Activated T-cell treated with anti-CD3 and anti-CD28 coated beads, Interleukin-2, amount 50 U/mL, for 72 hours (primary cell): Measurements from ENCODE around the gene ADSS1. TPM values are rescaled to one million over a fixed set of nuclear protein-coding genes. Genes with fewer than 3 reads are reported as not detected.

Source experiments
- ATAC-seq, 2 donors: fragments of 150-1000 bp; cut with Tn5 transposase; replicated peaks in 1 of 2; 2 replicates each; pipeline ENCODE4 v1.10.0; 2021; ENCODE audit warnings: moderate library complexity in 2 of 2, mild to moderate bottlenecking in 1 of 2
- DNase-seq, 2 donors: peaks; one replicate each; pipeline ENCODE4 v3.0.0; 2021 to 2022; ENCODE audit warnings: mixed read lengths in 1 of 2
- H3K27ac Mint-ChIP-seq: one replicate; pipeline ENCODE4 v1.8.0; 2022; ENCODE audit warnings: mild to moderate bottlenecking, moderate library complexity, mixed read lengths
- H3K27me3 Mint-ChIP-seq: one replicate; pipeline ENCODE4 v1.8.0; 2022; ENCODE audit warnings: low read depth, mixed read lengths
- H3K36me3 Mint-ChIP-seq, 2 donors: one replicate each; pipeline ENCODE4 v1.8.0; 2022; ENCODE audit warnings: mixed read lengths in 2 of 2, mild to moderate bottlenecking in 1 of 2; ENCODE audit not compliant: insufficient read depth in 2 of 2
- H3K4me1 Mint-ChIP-seq: one replicate; pipeline ENCODE4 v1.8.0; 2022; ENCODE audit warnings: low read depth, mixed read lengths
- H3K4me3 Mint-ChIP-seq, 2 donors: one replicate each; pipeline ENCODE4 v1.8.0; 2022; ENCODE audit warnings: mild to moderate bottlenecking in 2 of 2, mixed read lengths in 2 of 2, moderate library complexity in 2 of 2
- H3K9me3 Mint-ChIP-seq, 2 donors: one replicate each; pipeline ENCODE4 v1.8.0; 2022; ENCODE audit warnings: mixed read lengths in 2 of 2
- total RNA-seq, 2 donors: library from RNA; stranded (reverse); gene quantifications; one replicate each; pipeline ENCODE4 v1.2.3, GENCODE V29; 2022

Gene ADSS1
- total RNA-seq, 2 donors from 2014 or later = 4.6 to 6.1 TPM

GRCh38 chr14:104782808-104783139, 58.7 kb downstream of the ADSS1 start:
- no peak for ATAC-seq
- Mint-ChIP-seq H3K36me3 (no peaks in the 10 kb centered on the region), H3K4me1 (no peaks in the 10 kb centered on the region), H3K27ac (no peak overlapping the region), H3K4me3 (no peak overlapping the region), H3K9me3 (no peaks in the 10 kb centered on the region), H3K27me3 (no peaks in the 10 kb centered on the region)
- no peak for DNase-seq

GRCh38 chr14:104783484-104784217, 59.6 kb downstream of the ADSS1 start:
- Mint-ChIP-seq H3K4me1 (peaks cover 6% of the 10 kb centered on the region), H3K36me3 (no peaks in the 10 kb centered on the region), H3K27me3 (no peaks in the 10 kb centered on the region), H3K4me3 (no peak overlapping the region), H3K9me3 (no peaks in the 10 kb centered on the region), H3K27ac (no peak overlapping the region)
- ATAC-seq (no peak), DNase-seq (no peak)

DNA sequence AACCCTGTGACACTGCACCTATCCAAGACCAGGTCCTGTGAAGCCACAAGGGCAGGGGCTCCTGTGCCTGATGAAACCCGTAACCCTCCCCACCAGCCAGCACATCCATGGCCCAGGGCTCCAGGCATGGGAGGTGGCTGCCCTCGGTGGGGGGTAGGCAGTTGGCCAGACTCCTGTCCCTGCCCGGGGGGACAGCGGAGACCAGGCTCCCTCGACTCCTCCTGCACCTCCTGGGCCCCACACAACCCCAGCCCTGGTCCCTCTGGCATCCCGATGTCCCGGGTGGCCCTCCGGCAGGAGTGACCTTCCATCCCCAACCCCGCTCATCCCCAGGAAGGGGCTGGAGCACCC, 60.2 kb downstream of the ADSS1 start:
- Mint-ChIP-seq H3K9me3 (no peaks in the 10 kb centered on the region), H3K27ac (no peak overlapping the region), H3K27me3 (no peaks in the 10 kb centered on the region), H3K36me3 (no peaks in the 10 kb centered on the region), H3K4me1 (peaks cover 6% of the 10 kb centered on the region), H3K4me3 (no peak overlapping the region)
- ATAC-seq (no peak), DNase-seq (no peak)

DNA sequence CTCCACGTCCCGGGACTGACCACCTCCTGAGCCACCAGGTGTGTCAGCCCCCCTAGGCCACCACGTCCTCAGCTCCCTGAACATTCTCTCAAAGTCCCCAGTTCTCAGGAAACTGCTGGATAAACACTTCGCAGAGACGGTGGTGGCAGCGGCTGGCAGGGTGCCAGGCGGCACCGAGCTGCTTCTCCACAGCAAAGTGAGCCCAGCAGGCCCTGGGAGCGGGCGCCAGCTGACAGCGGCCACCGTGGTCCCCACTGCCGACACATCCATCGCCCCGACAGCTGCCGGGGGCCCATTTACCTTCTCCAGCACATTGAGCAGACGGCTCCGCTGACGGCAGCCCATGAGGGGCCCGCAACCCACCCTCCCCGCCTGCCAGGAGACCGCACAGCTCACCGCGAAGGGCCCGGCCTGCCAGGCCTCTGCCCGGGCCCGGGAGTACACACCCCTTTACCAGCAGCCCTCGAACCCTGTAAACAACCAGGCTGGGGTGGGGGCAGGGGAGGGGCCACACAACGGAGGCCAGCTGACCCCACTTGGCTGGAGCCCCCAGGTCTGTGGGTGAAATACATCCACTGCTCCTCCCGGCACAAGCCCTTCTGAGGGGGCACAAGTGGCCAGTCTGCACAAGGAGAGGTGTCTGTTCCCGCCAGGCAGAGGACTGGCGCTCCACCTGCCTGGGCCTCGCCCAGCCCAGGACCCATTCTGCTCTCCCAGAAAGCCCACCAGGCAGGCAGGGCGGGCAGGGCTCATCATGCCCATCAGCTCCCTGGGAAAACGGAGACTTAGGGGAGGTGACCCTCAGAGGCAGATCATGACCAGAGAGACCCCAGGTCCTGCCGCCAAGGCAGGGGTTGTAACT, 61.0 kb downstream of the ADSS1 start:
- Mint-ChIP-seq H3K27ac (no peak overlapping the region), H3K27me3 (no peaks in the 10 kb centered on the region), H3K4me1 (peaks cover 6% of the 10 kb centered on the region), H3K4me3 (no peak overlapping the region), H3K36me3 (peaks cover 0 to 1% of the 10 kb centered on the region in 2 donors), H3K9me3 (no peaks in the 10 kb centered on the region)
- DNase-seq (no peak), ATAC-seq (no peak)

DNA sequence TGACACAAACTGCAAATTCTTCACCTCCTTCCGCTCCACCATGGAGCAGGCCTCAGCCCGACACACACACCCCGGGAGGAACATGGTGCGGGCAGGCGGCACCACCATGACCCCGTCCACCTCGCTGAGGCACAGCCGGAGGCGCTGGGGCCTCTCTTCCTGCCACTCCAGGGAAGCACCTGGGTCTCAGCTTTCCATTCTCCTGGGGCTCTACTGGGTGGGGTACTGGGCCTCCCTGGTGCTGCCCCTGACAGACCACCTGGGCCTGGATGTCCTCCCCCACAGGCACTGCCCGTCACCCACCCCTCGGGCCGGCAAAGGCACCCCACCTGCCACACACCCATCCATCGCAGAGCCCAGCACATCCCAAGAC, 61.7 kb downstream of the ADSS1 start:
- Mint-ChIP-seq H3K4me1 (peaks cover 6% of the 10 kb centered on the region), H3K4me3 (no peak overlapping the region), H3K27ac (no peak overlapping the region), H3K36me3 (peaks cover 0 to 1% of the 10 kb centered on the region in 2 donors), H3K27me3 (no peaks in the 10 kb centered on the region), H3K9me3 (no peaks in the 10 kb centered on the region)
- DNase-seq = no peak
- no peak for ATAC-seq

- H3K9me3 Mint-ChIP-seq = no peaks in the 10 kb centered on the region
- ATAC-seq (peak in 1 of 2 donors; percentile 30), DNase-seq (no peak)
- H3K36me3 Mint-ChIP-seq = peaks cover 0 to 1% of the 10 kb centered on the region in 2 donors
- H3K4me3 Mint-ChIP-seq = no peak overlapping the region
- H3K27ac Mint-ChIP-seq = no peak overlapping the region
- no peaks in the 10 kb centered on the region for H3K27me3 Mint-ChIP-seq
- peaks cover 6% of the 10 kb centered on the region for H3K4me1 Mint-ChIP-seq
Observed at GRCh38 chr14:104786091-104786586, 62.1 kb downstream of the ADSS1 start.

DNA sequence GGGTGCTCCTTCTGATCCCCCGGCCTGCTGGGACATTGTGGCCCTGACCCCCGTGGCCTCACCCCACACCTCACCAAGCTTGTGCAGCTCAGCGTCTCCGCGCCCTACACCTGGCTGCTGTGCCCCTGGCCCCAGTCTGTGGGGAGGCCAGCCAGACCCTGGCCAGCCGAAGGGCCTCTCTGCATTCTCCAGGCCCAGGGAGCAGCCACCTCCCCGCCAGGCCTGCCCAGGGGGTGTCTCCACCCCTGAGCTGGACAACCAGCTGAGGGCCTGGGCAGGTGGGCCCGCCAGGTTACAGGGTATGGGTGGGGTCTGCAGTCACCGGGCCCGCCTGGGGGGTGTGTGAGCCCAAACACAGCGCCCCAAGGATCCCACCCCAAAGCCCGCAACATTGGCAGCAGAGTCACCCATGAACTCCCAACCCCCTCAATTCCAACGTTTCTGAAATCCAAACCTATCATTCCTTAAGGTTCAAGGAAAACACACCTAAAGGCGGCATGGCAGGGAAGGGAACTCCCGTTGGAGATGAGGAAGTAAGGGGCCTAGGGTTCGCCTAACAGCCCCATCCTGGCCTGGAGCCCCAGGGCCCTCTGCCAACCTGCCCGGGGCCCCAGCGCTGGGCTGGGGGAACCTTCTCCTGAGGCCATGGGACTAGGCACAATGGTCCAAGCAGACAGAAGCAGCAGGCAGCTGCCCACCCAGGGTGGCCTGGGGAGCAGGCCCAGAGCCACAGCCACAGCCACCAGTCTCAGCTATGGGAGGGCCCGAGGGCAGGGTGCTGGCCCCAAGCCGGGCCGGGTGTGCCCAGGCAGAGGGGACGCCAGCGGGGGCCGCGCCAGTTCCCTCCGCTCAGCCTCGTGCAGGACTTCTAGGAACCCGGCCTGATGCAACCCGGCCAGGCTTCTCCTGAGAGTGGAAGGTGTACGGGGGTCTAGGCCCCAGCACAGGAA, 63.0 kb downstream of the ADSS1 start:
- peaks cover 0 to 1% of the 10 kb centered on the region in 2 donors for H3K36me3 Mint-ChIP-seq
- DNase-seq (no peak), ATAC-seq (no peak)
- no peak overlapping the region for H3K4me3 Mint-ChIP-seq
- H3K27ac Mint-ChIP-seq = no peak overlapping the region
- peaks cover 6% of the 10 kb centered on the region for H3K4me1 Mint-ChIP-seq
- no peaks in the 10 kb centered on the region for H3K27me3 Mint-ChIP-seq
- no peaks in the 10 kb centered on the region for H3K9me3 Mint-ChIP-seq

DNA sequence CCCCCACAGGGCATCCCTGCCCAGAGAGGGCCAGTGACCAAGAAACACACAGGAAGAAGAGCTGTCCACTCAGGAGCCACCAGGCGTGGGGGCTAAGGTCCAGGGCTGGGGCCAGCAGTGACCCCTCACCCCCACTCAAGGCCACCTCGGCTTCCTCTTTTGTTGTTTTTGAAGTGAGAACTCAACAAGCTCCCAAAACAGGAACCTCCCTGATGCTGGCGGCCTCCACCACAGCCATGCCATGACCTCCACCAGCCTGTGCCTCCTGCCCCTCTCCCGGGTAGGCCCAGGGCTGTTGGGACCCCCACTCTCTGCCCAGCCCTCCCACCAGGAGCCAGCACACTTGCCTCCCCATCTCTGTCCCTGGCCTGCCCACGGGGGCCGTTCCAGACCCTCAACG, 63.7 kb downstream of the ADSS1 start:
- no peak for ATAC-seq
- Mint-ChIP-seq H3K4me1 (peaks cover 10% of the 10 kb centered on the region), H3K4me3 (no peak overlapping the region), H3K27ac (no peak overlapping the region), H3K27me3 (no peaks in the 10 kb centered on the region), H3K9me3 (no peaks in the 10 kb centered on the region), H3K36me3 (peaks cover 0 to 1% of the 10 kb centered on the region in 2 donors)
- DNase-seq = no peak

GRCh38 chr14:104788161-104788818, 64.3 kb downstream of the ADSS1 start:
- Mint-ChIP-seq H3K27me3 (no peaks in the 10 kb centered on the region), H3K27ac (no peak overlapping the region), H3K4me1 (peaks cover 15% of the 10 kb centered on the region), H3K36me3 (peaks cover 0 to 1% of the 10 kb centered on the region in 2 donors), H3K9me3 (no peaks in the 10 kb centered on the region), H3K4me3 (no peak overlapping the region)
- DNase-seq = no peak
- no peak for ATAC-seq

- Mint-ChIP-seq H3K4me1 (peaks cover 23% of the 10 kb centered on the region), H3K4me3 (no peak overlapping the region), H3K36me3 (peaks cover 0 to 1% of the 10 kb centered on the region in 2 donors), H3K27ac (no peak overlapping the region), H3K27me3 (no peaks in the 10 kb centered on the region), H3K9me3 (no peaks in the 10 kb centered on the region)
- ATAC-seq = no peak
- no peak for DNase-seq
Observed at GRCh38 chr14:104788873-104789663, 65.0 kb downstream of the ADSS1 start.

- Mint-ChIP-seq H3K4me3 (no peak overlapping the region), H3K4me1 (peaks cover 30% of the 10 kb centered on the region), H3K9me3 (no peaks in the 10 kb centered on the region), H3K27ac (no peak overlapping the region), H3K27me3 (no peaks in the 10 kb centered on the region), H3K36me3 (peaks cover 0 to 1% of the 10 kb centered on the region in 2 donors)
- no peak for DNase-seq
- no peak for ATAC-seq
Observed at GRCh38 chr14:104789752-104790743, 66.0 kb downstream of the ADSS1 start.
